ENCODE measurements around the gene MOB3C.

The MOB3C gene

GRCh38 chr1:46603858-46604549 is 12.6 kb downstream of the MOB3C start, which contains the start of gene MKNK1:
MKNK1 (minus strand) TSS chr1:46604268; CDS start chr1:46583327, 20,941 bp downstream.
- no peak for DNase-seq

- no peak for DNase-seq
Observed at GRCh38 chr1:46603481-46603857, 13.1 kb downstream of the MOB3C start.

GRCh38 chr1:46601257-46602007 is 15.2 kb downstream of the MOB3C start:
- DNase-seq, result no peak

- no peak for DNase-seq
Observed at GRCh38 chr1:46599059-46599970, 17.3 kb downstream of the MOB3C start.

- DNase-seq, result no peak
Observed at GRCh38 chr1:46596846-46597245, 19.8 kb downstream of the MOB3C start.

GRCh38 chr1:46596036-46596435 is 20.6 kb downstream of the MOB3C start:
- no peak for DNase-seq

- DNase-seq, result no peak
Observed at GRCh38 chr1:46595127-46595526, 21.5 kb downstream of the MOB3C start.

GRCh38 chr1:46594063-46594462 is 22.5 kb downstream of the MOB3C start:
- no peak for DNase-seq

GRCh38 chr1:46592823-46593222 is 23.8 kb downstream of the MOB3C start:
- no peak for DNase-seq

GRCh38 chr1:46589529-46589928 is 27.1 kb downstream of the MOB3C start:
- DNase-seq, result no peak

- DNase-seq, result no peak
Observed at GRCh38 chr1:46587069-46587468, 29.5 kb downstream of the MOB3C start.

GRCh38 chr1:46585312-46585938 is 31.2 kb downstream of the MOB3C start:
- no peak for DNase-seq

- DNase-seq, result no peak
Observed at GRCh38 chr1:46583494-46583893, 33.1 kb downstream of the MOB3C start.

- DNase-seq, result no peak
Observed at GRCh38 chr1:46582972-46583371, 33.6 kb downstream of the MOB3C start.

GRCh38 chr1:46581681-46582455 is 34.7 kb downstream of the MOB3C start:
- DNase-seq, result no peak

GRCh38 chr1:46580140-46580903 is 36.3 kb downstream of the MOB3C start:
- DNase-seq, result no peak

- DNase-seq, result no peak
Observed at GRCh38 chr1:46577671-46578070, 38.9 kb downstream of the MOB3C start.

GRCh38 chr1:46576596-46576995 is 40.0 kb downstream of the MOB3C start:
- DNase-seq, result no peak

- DNase-seq, result no peak
Observed at GRCh38 chr1:46575778-46576177, 40.8 kb downstream of the MOB3C start.

GRCh38 chr1:46575300-46575699 is 41.3 kb downstream of the MOB3C start:
- peak; percentile 24 for DNase-seq

- no peak for DNase-seq
Observed at GRCh38 chr1:46571691-46572225, 44.9 kb downstream of the MOB3C start.

Measured in NCI-H1105 treated with DMSO at 0.1 percent for 48 hours (cell line).